SK-N-SH (cell line): ENCODE data around the gene EPS8L2.

Experiments
- JUND ChIP-seq: IDR thresholded peaks from 2 replicates; pipeline ENCODE4 v1.4.0; 2012
- NFIC ChIP-seq: IDR thresholded peaks from 2 replicates; pipeline ENCODE4 v1.4.0; 2012; ENCODE audit warnings: borderline replicate concordance
- SMC3 ChIP-seq: IDR thresholded peaks from 2 replicates; pipeline ENCODE4 v1.6.1; 2012; ENCODE audit warnings: low read depth, low read length, improper control_type of control experiment
- TAF1 ChIP-seq: IDR thresholded peaks from 2 replicates; pipeline ENCODE4 v1.6.1; 2012; ENCODE audit warnings: low read depth, mild to moderate bottlenecking, low read length, moderate library complexity, borderline replicate concordance
- TF ChIP-seq, protein P1 (sequence below): fragments of 200-600 bp; sonication (generic); IDR thresholded peaks from 2 replicates; pipeline ENCODE4 v1.6.1; 2017; ENCODE audit warnings: antibody characterized with exemption, mild to moderate bottlenecking, moderate library complexity

DNA sequence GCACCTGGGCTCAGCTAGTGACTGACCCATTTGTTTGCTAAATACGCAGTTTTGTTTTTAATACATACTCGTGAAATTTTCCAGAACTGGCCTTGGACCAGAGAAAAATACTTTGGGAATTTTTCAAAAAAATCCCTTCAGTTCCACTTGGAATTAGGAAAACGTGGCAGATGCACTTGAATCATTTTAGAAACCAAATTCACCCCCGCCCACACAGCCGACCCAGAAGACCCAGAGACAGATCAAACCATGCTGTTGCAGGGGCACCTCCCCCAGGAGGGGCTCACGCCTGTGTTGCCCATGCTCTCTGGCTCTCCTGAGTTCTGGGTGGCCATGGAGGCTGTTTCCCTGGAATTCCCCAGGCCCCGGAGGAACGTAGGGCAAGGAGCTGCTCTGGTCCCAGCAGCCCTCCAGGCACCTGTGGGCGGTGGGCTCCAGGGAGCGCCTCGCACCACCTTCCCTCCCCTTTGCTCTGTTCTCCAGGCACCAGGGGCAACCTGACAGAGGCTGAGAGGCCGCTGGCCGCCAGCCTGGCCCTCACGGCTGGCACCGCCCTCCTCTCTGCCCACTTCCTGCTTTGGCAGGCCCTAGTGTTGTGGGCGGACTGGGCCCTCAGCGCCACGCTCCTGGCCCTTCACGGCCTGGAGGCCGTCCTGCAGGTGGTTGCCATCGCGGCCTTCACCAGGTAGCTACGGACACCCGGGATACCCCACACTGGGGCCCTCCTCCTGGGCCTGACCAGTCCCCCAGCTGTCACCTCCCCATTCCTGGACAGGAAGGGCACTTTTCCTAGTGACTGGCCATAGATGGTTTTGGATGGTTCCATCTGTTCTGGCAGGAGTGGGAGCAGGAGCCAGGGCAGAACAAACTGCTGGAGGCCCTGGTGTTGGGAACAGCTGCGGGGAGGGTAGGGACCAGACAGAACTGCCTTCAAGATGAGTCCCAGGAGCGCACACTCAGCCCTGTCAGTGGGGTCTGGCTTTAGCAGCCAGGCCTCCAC, 3.3 kb upstream of the EPS8L2 start:
- no peak for TF ChIP-seq TAF1
- TF ChIP-seq JUND = no peak
- TF ChIP-seq, protein P1, sequence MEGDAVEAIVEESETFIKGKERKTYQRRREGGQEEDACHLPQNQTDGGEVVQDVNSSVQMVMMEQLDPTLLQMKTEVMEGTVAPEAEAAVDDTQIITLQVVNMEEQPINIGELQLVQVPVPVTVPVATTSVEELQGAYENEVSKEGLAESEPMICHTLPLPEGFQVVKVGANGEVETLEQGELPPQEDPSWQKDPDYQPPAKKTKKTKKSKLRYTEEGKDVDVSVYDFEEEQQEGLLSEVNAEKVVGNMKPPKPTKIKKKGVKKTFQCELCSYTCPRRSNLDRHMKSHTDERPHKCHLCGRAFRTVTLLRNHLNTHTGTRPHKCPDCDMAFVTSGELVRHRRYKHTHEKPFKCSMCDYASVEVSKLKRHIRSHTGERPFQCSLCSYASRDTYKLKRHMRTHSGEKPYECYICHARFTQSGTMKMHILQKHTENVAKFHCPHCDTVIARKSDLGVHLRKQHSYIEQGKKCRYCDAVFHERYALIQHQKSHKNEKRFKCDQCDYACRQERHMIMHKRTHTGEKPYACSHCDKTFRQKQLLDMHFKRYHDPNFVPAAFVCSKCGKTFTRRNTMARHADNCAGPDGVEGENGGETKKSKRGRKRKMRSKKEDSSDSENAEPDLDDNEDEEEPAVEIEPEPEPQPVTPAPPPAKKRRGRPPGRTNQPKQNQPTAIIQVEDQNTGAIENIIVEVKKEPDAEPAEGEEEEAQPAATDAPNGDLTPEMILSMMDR = no peak
- no peak for TF ChIP-seq SMC3
- TF ChIP-seq NFIC = no peak
